D721Med (cell line): ENCODE data around the gene ELMO2.

Experiments
- DNase-seq: peaks from one replicate; pipeline ENCODE4 v3.0.0; 2011; ENCODE audit warnings: low spot score; ENCODE audit not compliant: insufficient read length
- FAIRE-seq: peaks from 2 replicates; lab custom pipeline; 2011; peaks lifted over from hg19 to GRCh38; lab: Jason Lieb, UNC
- TF ChIP-seq, protein P1 (sequence below): IDR thresholded peaks from 2 replicates; pipeline ENCODE4 v1.5.1; 2012; ENCODE audit warnings: mild to moderate bottlenecking, control low read depth; ENCODE audit not compliant: insufficient read depth; ENCODE audit errors: missing control alignments

ELMO2 gene

DNA sequence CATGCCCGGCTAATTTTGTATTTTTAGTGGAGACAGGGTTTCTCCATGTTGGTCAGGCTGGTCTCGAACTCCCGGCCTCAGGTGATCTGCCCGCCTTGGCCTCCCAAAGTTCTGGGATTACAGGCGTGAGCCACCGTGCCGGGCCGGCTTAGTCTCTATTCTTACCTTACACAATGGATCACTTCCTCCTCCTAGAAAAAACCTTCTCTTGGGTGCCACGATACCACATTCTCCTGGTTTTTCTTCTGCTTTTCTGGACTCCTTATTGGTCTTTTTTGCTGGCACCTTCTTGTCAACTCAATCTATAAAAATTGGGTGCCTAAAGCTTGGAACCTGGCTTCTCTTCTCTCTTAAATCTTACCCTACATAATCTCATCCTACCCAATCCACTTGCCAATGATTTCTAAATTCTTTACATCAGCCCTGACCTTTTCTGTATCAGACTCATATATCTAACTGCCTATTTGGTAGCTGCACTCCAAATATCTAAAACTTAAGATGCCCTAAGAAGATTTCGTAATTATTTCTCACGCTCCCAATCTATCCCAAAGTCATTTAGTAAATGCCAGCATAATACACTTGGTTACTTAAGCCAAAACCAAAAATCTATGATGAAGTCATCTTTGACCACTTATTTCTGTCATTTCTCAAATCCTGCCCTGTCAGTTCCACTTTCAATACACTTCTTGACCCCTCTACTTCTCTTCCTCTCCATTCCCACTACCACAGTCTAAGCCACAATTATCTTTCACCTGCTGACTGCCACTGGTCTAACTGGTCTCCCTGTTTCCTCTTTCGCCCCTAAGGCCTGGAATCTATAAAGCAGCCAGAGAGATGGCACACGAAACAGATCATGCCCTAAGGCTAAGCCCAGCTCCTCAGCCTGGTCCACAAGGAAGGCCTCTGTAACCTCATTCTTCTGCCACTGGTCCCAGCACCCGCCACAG, 43.2 kb downstream of the ELMO2 start:
- TF ChIP-seq, protein P1, sequence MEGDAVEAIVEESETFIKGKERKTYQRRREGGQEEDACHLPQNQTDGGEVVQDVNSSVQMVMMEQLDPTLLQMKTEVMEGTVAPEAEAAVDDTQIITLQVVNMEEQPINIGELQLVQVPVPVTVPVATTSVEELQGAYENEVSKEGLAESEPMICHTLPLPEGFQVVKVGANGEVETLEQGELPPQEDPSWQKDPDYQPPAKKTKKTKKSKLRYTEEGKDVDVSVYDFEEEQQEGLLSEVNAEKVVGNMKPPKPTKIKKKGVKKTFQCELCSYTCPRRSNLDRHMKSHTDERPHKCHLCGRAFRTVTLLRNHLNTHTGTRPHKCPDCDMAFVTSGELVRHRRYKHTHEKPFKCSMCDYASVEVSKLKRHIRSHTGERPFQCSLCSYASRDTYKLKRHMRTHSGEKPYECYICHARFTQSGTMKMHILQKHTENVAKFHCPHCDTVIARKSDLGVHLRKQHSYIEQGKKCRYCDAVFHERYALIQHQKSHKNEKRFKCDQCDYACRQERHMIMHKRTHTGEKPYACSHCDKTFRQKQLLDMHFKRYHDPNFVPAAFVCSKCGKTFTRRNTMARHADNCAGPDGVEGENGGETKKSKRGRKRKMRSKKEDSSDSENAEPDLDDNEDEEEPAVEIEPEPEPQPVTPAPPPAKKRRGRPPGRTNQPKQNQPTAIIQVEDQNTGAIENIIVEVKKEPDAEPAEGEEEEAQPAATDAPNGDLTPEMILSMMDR: no peak
- no peak for DNase-seq
- FAIRE-seq: no peak

DNA sequence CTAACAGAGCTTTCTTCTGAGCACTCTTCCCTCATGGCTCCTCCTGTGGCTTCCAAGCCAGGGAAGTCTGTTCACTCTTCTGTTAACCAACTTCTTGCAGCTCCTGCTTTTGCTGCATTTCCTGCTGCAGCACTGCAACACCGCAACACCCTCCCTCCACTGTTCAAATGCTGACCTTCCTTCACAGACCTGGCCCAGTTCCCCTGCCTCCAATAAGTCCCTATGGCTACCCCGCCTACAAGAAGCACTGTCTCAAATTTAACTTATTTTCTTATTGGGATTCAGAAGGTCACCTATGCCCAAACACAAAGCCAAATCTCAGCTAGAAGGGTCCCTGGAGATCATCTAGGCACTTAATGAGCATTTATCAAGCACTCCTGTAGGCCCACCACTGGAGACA, 44.6 kb downstream of the ELMO2 start:
- DNase-seq (no peak), FAIRE-seq (no peak)
- TF ChIP-seq, protein P1: no peak

DNA sequence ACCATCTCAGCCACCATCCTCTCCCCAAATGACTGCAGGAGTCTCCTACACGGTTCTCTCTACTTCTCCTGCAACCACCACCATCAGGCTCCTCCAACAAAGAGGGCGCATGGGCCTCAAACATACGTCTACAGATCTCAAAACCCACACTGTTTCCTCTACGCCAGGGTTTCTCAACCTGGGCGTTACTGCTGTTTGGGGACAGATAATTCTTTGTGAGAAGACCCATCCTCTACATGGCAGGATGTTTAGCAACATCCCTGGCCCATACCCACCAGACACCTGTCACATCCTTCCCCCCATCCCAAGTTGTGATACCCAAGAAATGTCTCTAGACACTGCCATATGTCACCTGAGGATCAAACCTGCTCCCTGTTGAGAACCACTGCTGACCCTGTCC, 45.0 kb downstream of the ELMO2 start:
- FAIRE-seq (no peak), DNase-seq (no peak)
- TF ChIP-seq, protein P1: no peak

DNA sequence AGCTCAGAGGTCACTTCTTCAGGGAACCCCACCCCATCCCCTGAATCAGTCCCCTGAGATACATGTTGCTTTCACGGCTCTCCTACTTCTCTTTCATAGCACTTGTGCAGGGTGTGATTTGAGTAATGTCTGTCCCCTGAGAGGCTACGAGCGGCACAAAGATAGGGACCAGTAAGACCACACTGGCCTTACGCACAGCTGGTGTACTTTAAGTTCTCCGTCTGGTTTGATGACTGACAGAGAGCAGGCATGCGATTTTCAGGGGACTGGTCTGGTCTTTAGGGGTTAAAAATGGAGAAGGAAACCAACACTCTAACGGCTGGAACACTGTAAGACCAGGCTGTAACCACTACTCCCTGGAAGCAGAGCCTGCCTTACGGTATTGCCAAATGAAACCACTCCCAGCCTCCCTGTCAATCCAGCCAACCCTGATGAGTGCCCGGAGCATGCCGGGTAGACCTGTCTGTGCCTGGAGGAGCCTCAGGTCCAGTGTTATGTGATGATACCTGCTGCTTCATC, 47.1 kb downstream of the ELMO2 start:
- TF ChIP-seq, protein P1: no peak
- FAIRE-seq: no peak
- no peak for DNase-seq

DNA sequence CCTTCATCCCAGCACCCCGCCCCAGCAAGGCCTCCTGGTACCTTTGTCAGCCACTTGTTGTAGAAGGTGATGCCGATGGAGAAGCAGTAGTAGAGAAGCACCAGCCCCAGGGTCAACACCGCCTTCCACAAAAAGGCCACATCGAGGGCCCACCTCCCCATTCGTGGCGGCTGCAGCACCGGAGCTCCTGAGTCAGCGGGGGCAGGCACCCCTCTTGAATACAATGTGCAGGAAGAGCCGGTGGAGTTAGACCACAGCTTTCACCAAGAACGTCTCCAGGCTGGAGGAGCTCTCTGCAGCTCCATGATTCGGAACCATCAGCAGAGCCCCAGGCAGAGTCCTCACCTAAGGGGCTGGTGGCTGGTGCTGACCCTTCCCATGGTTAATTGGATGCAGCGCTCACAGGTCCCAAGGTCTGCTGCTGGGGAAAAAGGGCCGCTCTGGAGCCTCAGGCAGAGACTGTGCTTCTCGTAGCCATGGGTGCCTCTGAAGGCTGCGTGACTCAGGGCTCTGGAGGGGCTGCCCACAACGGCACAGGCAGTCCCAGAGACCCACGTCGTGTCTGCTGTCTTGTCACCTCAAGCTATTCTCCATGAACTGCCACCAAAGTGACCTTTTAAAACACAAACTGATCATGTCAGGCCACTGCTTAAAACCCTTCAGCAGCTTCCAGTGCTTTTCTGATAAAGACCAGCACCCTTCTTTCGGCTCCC, 47.9 kb downstream of the ELMO2 start:
- no peak for FAIRE-seq
- no peak for DNase-seq
- TF ChIP-seq, protein P1: no peak

DNA sequence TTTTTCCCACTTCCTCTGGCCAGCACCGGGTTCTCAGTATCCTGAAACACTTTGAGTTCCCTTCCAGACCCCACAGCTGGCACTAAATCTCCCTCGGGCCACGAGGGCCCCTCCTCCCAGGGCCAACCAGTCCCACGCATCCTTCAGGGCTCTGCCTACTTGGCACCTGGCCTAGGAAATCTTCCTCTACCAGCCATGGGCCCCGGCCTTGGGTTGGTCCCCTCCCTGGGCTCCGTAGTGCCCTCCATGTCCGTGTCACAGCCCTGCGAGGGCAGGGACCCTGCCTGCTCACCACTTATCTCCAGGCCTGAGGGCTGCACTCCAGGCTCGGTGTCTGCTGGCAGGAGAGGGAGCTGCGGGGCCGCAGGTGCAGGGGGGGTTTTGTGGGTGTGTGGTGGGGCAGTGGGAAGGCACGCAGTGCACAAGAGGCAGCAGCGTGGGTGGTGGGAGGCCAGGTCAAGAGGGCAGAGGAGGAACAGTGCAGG, 49.3 kb downstream of the ELMO2 start:
- DNase-seq (no peak), FAIRE-seq (no peak)
- TF ChIP-seq, protein P1: no peak
